HG02973 (cell line): Measurements from ENCODE around the gene C14orf180.

Source experiments
- ATAC-seq: cut with Tn5 transposase; IDR thresholded peaks from one replicate; pipeline ENCODE4 v1.9.1; 2021; ENCODE audit warnings: moderate library complexity; ENCODE audit not compliant: unreplicated experiment

Gene C14orf180

GRCh38 chr14:104560586-104560945 lies 19.0 kb upstream of the C14orf180 start:
- no peak for ATAC-seq

GRCh38 chr14:104561124-104561557 lies 18.4 kb upstream of the C14orf180 start:
- no peak for ATAC-seq

GRCh38 chr14:104561632-104562495 lies 17.7 kb upstream of the C14orf180 start:
- no peak for ATAC-seq

- no peak for ATAC-seq
Measured at GRCh38 chr14:104562606-104563005, 17.0 kb upstream of the C14orf180 start.

GRCh38 chr14:104563191-104563741 lies 16.3 kb upstream of the C14orf180 start:
- ATAC-seq = no peak

GRCh38 chr14:104563742-104564615 lies 15.6 kb upstream of the C14orf180 start:
- ATAC-seq = no peak

- ATAC-seq = no peak
Measured at GRCh38 chr14:104564744-104565679, 14.6 kb upstream of the C14orf180 start.

GRCh38 chr14:104567141-104567956 lies 12.2 kb upstream of the C14orf180 start:
- no peak for ATAC-seq

- no peak for ATAC-seq
Measured at GRCh38 chr14:104567957-104568225, 11.7 kb upstream of the C14orf180 start.

GRCh38 chr14:104568620-104569019 lies 10.9 kb upstream of the C14orf180 start:
- no peak for ATAC-seq

- no peak for ATAC-seq
Measured at GRCh38 chr14:104569435-104569834, 10.1 kb upstream of the C14orf180 start.

- no peak for ATAC-seq
Measured at GRCh38 chr14:104571246-104571645, 8.3 kb upstream of the C14orf180 start.

GRCh38 chr14:104572024-104572626 lies 7.4 kb upstream of the C14orf180 start:
- ATAC-seq = no peak

- ATAC-seq = no peak
Measured at GRCh38 chr14:104572668-104573067, 6.9 kb upstream of the C14orf180 start.

GRCh38 chr14:104573930-104574329 lies 5.6 kb upstream of the C14orf180 start:
- ATAC-seq = no peak

GRCh38 chr14:104574536-104574935 lies 5.0 kb upstream of the C14orf180 start:
- no peak for ATAC-seq

- no peak for ATAC-seq
Measured at GRCh38 chr14:104574978-104575583, 4.5 kb upstream of the C14orf180 start.

- ATAC-seq = no peak
Measured at GRCh38 chr14:104576232-104576969, 3.2 kb upstream of the C14orf180 start.
